Natural killer cell treated with Interleukin-12 subunit alpha and Interleukin-12 subunit beta and Interleukin-15 and Interleukin-18, amount 100 ng/mL, for 72 hours (primary cell): ENCODE measurements around the gene GFOD2. TPM values are rescaled to one million over a fixed set of nuclear protein-coding genes. Genes with fewer than 3 reads are reported as not detected.

ENCODE experiments used
- ATAC-seq, 2 donors: fragments of 150-1000 bp; cut with Tn5 transposase in 1 of 2; sonication (Bioruptor Pico), chemical (Tn5 transposase) in 1 of 2; 2 replicates each; pipeline ENCODE4 v1.10.0; 2021
- DNase-seq: peaks from one replicate; pipeline ENCODE4 v3.0.0; 2022; ENCODE audit warnings: low spot score
- H3K27ac Mint-ChIP-seq, 2 donors: 1 replicate in 1 of 2; 2 replicates in 1 of 2; pipeline ENCODE4 v1.8.0; 2022; ENCODE audit warnings: mixed read lengths in 2 of 2, mild to moderate bottlenecking in 1 of 2, moderate library complexity in 1 of 2
- H3K27me3 Mint-ChIP-seq, 2 donors: 1 replicate in 1 of 2; 2 replicates in 1 of 2; pipeline ENCODE4 v1.8.0; 2022; ENCODE audit warnings: mixed read lengths in 2 of 2
- H3K36me3 Mint-ChIP-seq: one replicate; pipeline ENCODE4 v1.8.0; 2022; ENCODE audit warnings: mixed read lengths
- H3K4me1 Mint-ChIP-seq, 2 donors: 1 replicate in 1 of 2; 2 replicates in 1 of 2; pipeline ENCODE4 v1.8.0; 2022; ENCODE audit warnings: low read depth in 2 of 2, mixed read lengths in 2 of 2, mild to moderate bottlenecking in 1 of 2
- H3K4me3 Mint-ChIP-seq: one replicate; pipeline ENCODE4 v1.8.0; 2022; ENCODE audit warnings: mixed read lengths
- H3K9me3 Mint-ChIP-seq: 2 replicates; pipeline ENCODE4 v1.8.0; 2022; ENCODE audit warnings: mixed read lengths
- total RNA-seq, 2 donors: library from RNA; stranded (reverse); gene quantifications; one replicate each; pipeline ENCODE4 v1.2.3, GENCODE V29; 2022

Gene GFOD2
- total RNA-seq, 2 donors from 2014 or later, result 14.8 to 22.0 TPM

DNA sequence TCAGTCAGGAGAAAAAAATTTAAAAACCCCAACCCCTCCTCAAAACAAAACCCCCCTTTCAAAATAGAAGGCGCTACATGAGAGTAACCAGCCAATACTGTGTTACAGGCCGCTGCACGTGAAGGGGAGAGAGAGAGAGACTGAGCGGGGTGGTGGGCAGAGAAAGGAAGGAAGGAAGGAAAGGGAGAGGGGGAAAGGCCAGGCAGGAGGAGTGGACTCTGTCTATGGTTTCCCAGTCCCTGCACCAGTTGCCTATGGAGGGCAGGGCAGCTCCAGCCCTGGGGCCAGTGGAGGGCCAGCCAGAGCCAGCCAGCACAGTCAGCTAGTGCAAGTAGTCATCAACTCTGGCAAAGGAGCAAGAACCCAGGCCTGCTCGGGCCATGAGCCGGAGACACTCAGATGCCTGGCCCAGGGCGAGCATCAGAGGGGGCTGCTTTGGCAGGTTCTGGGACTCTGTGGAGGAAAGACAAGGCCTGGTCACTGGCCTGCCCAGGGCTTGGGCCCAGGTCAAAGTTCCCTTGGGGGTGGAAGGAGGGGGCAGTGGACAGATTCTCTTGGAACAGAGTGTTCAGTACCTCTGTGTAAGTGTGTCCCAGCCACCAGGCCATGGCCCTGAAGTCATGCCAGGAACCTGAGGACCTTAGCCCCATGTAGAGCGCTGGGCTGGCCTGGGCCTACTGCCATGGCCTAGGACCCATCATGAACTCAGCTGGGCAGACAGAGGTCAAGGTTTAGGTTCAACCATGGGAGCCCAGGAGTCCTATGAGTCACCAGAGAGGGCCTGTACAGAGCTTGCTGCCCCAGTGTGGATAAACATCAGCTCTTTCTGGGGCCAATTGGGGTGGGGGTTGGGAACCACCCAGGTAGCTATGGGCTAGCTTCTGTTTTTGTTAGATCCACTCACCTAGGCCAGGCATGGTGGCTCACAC, 7.3 kb upstream of the GFOD2 start:
- DNase-seq (no peak), ATAC-seq (no peak)
- Mint-ChIP-seq H3K27me3 (no peaks in the 10 kb centered on the region), H3K4me1 (no peaks in the 10 kb centered on the region), H3K9me3 (no peaks in the 10 kb centered on the region), H3K36me3 (no peaks in the 10 kb centered on the region), H3K27ac (no peak overlapping the region), H3K4me3 (no peak overlapping the region)

- no peak overlapping the region for H3K4me3 Mint-ChIP-seq
- H3K9me3 Mint-ChIP-seq, result no peaks in the 10 kb centered on the region
- H3K27me3 Mint-ChIP-seq, result no peaks in the 10 kb centered on the region
Observed at GRCh38 chr16:67723911-67724305, 4.8 kb upstream of the GFOD2 start.

GRCh38 chr16:67723151-67723910, 4.2 kb upstream of the GFOD2 start:
- Mint-ChIP-seq H3K9me3 (no peaks in the 10 kb centered on the region), H3K4me1 (peaks cover 23 to 25% of the 10 kb centered on the region in 2 donors), H3K4me3 (no peak overlapping the region), H3K27ac (no peak overlapping the region), H3K27me3 (no peaks in the 10 kb centered on the region), H3K36me3 (no peaks in the 10 kb centered on the region)
- no peak for ATAC-seq
- DNase-seq, result no peak

More at GRCh38 chr16:67723911-67724305, 4.8 kb upstream of the GFOD2 start:
- no peak for ATAC-seq
- no peaks in the 10 kb centered on the region for H3K36me3 Mint-ChIP-seq
- H3K27ac Mint-ChIP-seq, result no peak overlapping the region
- H3K4me1 Mint-ChIP-seq, result peaks cover 18 to 19% of the 10 kb centered on the region in 2 donors
- DNase-seq, result no peak

- Mint-ChIP-seq H3K36me3 (no peaks in the 10 kb centered on the region), H3K9me3 (no peaks in the 10 kb centered on the region), H3K27me3 (no peaks in the 10 kb centered on the region), H3K4me3 (peak overlapping the region; percentile 96), H3K4me1 (peaks cover 28 to 35% of the 10 kb centered on the region in 2 donors), H3K27ac (peak overlapping the region; percentile 89 to 94)
- no peak for ATAC-seq
- no peak for DNase-seq
Observed at GRCh38 chr16:67720236-67720635, 1.1 kb upstream of the GFOD2 start.

DNA sequence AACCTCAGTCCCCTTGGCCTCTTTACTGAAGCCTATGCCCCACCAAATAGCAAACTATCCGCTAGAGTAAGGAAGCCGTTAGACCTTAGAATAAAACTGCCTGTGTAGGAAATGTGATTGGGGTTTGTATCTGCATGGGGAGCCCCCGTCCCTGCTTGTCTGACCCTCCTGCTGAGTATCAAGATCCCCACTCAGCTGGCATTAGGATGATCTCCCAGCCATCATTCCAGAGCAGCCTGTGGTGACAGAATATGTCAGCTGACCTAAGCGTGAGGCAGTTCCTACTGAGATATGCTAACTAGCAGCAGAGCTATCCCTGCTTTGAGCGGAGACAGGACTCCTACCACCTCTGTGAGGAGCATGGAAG, 645 bp upstream of the GFOD2 start:
- Mint-ChIP-seq H3K4me3 (peak overlapping the region; percentile 96), H3K9me3 (no peaks in the 10 kb centered on the region), H3K27me3 (no peaks in the 10 kb centered on the region), H3K27ac (peak overlapping the region; percentile 89 to 94), H3K36me3 (no peaks in the 10 kb centered on the region), H3K4me1 (peaks cover 28 to 35% of the 10 kb centered on the region in 2 donors)
- DNase-seq (no peak), ATAC-seq (peak in 1 of 2 donors; percentile 18)

GRCh38 chr16:67718668-67719047, 458 bp downstream of the GFOD2 start:
- no peaks in the 10 kb centered on the region for H3K36me3 Mint-ChIP-seq
- H3K4me3 Mint-ChIP-seq, result peak overlapping the region; percentile 96
- H3K9me3 Mint-ChIP-seq, result no peaks in the 10 kb centered on the region
- peaks cover 28 to 35% of the 10 kb centered on the region in 2 donors for H3K4me1 Mint-ChIP-seq
- peak; percentile 2 to 51 for ATAC-seq
- no peaks in the 10 kb centered on the region for H3K27me3 Mint-ChIP-seq
- no peak for DNase-seq
- peak overlapping the region; percentile 89 to 94 for H3K27ac Mint-ChIP-seq

GRCh38 chr16:67716097-67716496, 3.0 kb downstream of the GFOD2 start:
- Mint-ChIP-seq H3K4me1 (peaks cover 30 to 42% of the 10 kb centered on the region in 2 donors), H3K9me3 (no peaks in the 10 kb centered on the region), H3K36me3 (no peaks in the 10 kb centered on the region), H3K27me3 (no peaks in the 10 kb centered on the region), H3K4me3 (no peak overlapping the region), H3K27ac (no peak overlapping the region)
- ATAC-seq (no peak), DNase-seq (no peak)

DNA sequence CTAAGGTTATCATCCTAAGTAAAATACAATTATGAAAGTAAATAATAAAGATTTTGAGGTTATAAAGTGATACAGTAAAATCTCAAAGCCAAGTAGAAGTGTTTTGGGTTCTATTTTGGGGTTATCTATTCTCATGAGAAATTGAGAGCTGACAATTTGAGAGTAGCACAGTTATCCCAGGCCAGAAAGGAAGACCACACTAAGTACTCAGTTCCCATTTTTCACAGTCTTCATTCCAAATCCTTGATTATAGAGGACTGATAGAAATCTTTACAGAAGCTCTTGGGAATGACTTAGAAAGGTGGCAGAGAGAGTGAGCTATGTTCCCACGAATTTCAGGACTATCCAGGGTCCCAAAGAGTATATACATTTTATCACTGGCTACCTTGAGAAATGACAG, 4.6 kb downstream of the GFOD2 start:
- H3K27me3 Mint-ChIP-seq, result no peaks in the 10 kb centered on the region

DNA sequence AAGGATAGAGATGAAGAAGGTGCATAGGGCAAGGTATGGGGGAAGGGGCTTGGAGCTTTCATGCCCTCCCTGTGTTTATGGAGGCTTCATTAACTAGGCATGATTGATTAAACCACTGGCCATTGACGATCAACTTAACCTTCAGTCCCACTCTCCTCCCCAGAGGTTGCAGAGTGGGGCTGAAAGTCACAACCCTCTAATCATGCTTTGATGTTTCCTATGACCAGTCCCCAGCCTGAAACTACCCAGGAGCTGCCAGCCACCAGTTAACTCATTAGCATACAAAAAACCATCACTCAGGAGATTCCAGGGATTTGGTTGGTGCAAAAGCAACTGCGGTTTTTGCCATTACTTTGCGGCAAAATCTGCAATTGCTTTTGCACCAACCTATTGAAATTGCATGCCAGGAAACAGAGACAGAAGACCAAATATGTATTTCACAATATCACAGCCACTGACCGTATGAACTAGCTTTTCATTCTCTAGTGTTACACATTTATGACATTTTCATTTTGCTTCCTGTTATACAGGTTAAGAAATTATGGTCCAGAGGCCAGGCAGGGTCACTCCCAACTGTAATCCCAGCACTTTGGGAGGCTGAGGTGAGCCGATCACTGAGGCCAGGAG, 5.4 kb downstream of the GFOD2 start:
- ATAC-seq, result no peak
- no peaks in the 10 kb centered on the region for H3K36me3 Mint-ChIP-seq
- H3K27me3 Mint-ChIP-seq, result no peaks in the 10 kb centered on the region
- H3K4me3 Mint-ChIP-seq, result no peak overlapping the region
- peaks cover 14 to 22% of the 10 kb centered on the region in 2 donors for H3K4me1 Mint-ChIP-seq
- no peaks in the 10 kb centered on the region for H3K9me3 Mint-ChIP-seq
- no peak for DNase-seq
- no peak overlapping the region for H3K27ac Mint-ChIP-seq

More for the DNA sequence above, 4.6 kb downstream of the GFOD2 start:
- Mint-ChIP-seq H3K4me1 (peaks cover 19 to 27% of the 10 kb centered on the region in 2 donors), H3K36me3 (no peaks in the 10 kb centered on the region), H3K27ac (no peak overlapping the region), H3K9me3 (no peaks in the 10 kb centered on the region), H3K4me3 (no peak overlapping the region)
- DNase-seq (no peak), ATAC-seq (no peak)

DNA sequence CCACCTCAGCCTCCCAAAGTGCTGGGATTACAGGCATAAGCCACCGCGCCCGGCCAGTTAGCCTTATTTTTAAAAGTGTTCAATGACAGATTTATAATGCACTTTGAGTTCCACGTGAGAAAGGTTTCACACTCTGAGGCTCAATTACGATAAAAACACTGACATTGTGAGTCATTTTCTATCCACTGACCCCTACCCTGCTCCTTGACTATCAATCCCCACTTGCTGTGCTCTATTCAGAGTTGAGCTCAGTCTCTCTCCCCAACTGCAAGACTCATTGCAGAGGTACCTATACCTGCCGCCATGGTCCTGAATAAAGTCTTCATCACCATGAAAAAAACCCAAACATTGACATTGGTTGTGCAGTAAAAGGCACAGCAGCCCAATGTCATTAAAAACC, 8.5 kb downstream of the GFOD2 start:
- DNase-seq, result no peak
- H3K9me3 Mint-ChIP-seq, result no peaks in the 10 kb centered on the region
- no peak for ATAC-seq
- peaks cover 5 to 7% of the 10 kb centered on the region in 2 donors for H3K4me1 Mint-ChIP-seq
- H3K27ac Mint-ChIP-seq, result no peak overlapping the region
- H3K4me3 Mint-ChIP-seq, result no peak overlapping the region
- H3K36me3 Mint-ChIP-seq, result no peaks in the 10 kb centered on the region
- no peaks in the 10 kb centered on the region for H3K27me3 Mint-ChIP-seq

DNA sequence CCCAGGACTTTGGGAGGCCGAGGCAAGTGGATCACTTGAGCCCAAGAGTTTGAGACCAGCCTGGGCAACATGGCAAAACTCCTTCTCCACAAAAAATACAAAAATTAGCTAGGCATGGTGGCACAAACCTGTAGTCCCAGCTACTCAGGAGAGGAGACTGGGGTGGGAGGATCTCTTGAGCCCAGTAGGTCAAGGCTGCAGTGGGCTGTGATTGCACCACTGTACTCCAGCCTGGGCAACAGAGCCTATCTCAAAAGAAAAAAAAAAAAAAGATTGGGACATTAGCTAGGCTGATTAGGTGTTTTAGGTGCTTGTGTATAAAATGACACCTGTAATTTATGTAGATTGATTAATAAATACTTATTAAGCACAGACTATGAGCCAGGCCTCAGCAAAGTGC, 10.1 kb downstream of the GFOD2 start:
- Mint-ChIP-seq H3K27ac (no peak overlapping the region), H3K36me3 (no peaks in the 10 kb centered on the region), H3K4me1 (peaks cover 10 to 13% of the 10 kb centered on the region in 2 donors), H3K4me3 (no peak overlapping the region), H3K27me3 (no peaks in the 10 kb centered on the region), H3K9me3 (no peaks in the 10 kb centered on the region)
- DNase-seq (no peak), ATAC-seq (no peak)

DNA sequence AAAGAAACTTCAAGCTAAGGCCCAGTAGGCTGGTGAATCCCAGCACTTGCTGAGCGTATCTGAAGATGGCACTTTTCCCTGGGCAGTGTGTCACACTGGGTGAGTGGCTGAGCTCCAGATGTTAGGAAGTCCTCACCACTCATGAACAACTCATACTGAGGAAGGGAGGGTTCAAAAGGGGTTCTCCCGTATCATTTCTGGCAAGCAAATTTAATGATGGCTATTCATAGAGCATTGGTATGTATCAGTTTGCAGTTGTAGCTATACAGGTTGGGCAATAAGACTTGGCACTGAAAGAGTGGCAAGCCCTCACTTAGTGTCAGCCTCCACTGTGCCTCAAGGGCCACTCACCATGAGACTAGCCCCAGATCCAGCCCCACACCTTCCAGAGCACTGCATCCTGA, 10.7 kb downstream of the GFOD2 start:
- Mint-ChIP-seq H3K4me1 (peaks cover 16 to 20% of the 10 kb centered on the region in 2 donors), H3K36me3 (no peaks in the 10 kb centered on the region), H3K27ac (no peak overlapping the region), H3K9me3 (no peaks in the 10 kb centered on the region), H3K4me3 (no peak overlapping the region), H3K27me3 (no peaks in the 10 kb centered on the region)
- DNase-seq (no peak), ATAC-seq (no peak)

- H3K27ac Mint-ChIP-seq, result no peak overlapping the region
Observed at GRCh38 chr16:67707790-67708189, 11.3 kb downstream of the GFOD2 start.

GRCh38 chr16:67707210-67707609, 11.9 kb downstream of the GFOD2 start:
- ATAC-seq (no peak), DNase-seq (no peak)
- Mint-ChIP-seq H3K9me3 (no peaks in the 10 kb centered on the region), H3K4me3 (no peak overlapping the region), H3K27ac (no peak overlapping the region), H3K36me3 (no peaks in the 10 kb centered on the region), H3K27me3 (no peaks in the 10 kb centered on the region), H3K4me1 (peaks cover 22 to 25% of the 10 kb centered on the region in 2 donors)

More at GRCh38 chr16:67707790-67708189, 11.3 kb downstream of the GFOD2 start:
- DNase-seq, result no peak
- no peak for ATAC-seq
- Mint-ChIP-seq H3K4me1 (peaks cover 22 to 25% of the 10 kb centered on the region in 2 donors), H3K4me3 (no peak overlapping the region), H3K36me3 (no peaks in the 10 kb centered on the region), H3K9me3 (no peaks in the 10 kb centered on the region), H3K27me3 (no peaks in the 10 kb centered on the region)
